Bone marrow (tissue), 2 donors: ENCODE measurements around the gene VPS39.

Experiments
- DNase-seq, 2 donors: peaks; one replicate each; lab custom pipeline; 2025; lab: John Stamatoyannopoulos, UW

Gene VPS39

DNA sequence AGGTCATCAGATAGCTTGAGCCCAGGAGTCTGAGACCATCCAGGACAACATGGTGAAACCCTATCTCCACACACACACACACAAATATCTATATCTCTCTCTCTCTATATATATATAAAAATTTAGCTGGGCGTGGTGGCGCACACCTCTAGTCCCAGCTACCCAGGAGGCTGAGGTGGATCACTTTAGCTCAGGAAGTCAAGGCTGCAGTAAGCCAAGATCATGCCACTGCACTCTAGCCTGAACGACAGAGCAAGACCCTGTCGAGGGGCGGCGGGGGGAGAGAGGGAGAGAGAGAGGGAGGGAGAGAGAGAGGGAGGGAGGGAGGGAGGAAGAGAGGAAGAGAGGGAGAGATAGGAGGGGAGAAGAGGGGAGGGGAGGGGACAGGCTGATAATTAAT is 79.6 kb downstream of the VPS39 start:
- DNase-seq = no peak

GRCh38 chr15:42123546-42123945 is 84.6 kb downstream of the VPS39 start:
- no peak for DNase-seq

- no peak for DNase-seq
Observed at GRCh38 chr15:42121682-42122081, 86.4 kb downstream of the VPS39 start.

DNA sequence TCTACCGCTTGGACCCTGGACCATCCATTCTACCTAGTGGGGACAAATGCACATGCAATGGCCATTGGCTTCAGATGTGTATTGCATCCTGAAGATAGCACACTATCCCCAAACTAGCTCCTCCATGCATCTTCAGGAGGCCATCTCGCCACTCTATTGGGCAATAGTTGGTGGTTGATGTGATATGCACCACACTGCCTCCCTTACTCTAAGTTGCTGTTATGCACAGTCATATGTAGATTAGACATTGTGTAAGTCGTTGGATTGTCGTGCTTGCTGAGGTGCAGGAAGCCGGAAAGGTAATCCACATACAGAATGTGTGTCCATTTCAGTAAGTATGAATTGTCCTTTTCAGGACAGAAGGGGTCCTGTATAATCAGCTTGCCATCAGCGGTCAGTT is 87.1 kb downstream of the VPS39 start:
- no peak for DNase-seq

GRCh38 chr15:42120285-42120684 is 87.8 kb downstream of the VPS39 start:
- DNase-seq = no peak

- DNase-seq = no peak
Observed at GRCh38 chr15:42119446-42119760, 88.7 kb downstream of the VPS39 start.

- DNase-seq = peak in 1 of 2 donors; percentile 48
Observed at GRCh38 chr15:42118650-42119445, 89.3 kb downstream of the VPS39 start.

- DNase-seq = peak in 1 of 2 donors; percentile 30
Observed at GRCh38 chr15:42111924-42112323, 96.2 kb downstream of the VPS39 start.

DNA sequence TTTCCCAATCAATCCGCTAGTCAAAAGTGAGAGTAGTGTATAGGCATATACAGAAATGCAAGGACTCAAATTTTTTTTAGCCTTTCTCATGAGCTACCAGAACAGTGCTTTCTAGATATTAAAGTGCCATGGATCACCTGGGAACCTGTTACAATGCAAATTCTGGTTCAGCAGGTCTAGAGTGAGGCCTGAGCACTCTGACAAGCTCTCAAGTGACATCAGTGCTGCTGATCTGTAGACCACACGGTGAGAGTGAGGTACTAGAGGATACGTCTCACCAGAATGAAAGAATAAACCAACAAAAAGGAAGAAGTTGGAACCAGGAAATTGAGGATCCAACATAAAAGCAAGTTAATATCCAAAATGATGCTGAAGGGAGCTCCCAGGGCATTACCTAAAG is 97.7 kb downstream of the VPS39 start:
- no peak for DNase-seq

DNA sequence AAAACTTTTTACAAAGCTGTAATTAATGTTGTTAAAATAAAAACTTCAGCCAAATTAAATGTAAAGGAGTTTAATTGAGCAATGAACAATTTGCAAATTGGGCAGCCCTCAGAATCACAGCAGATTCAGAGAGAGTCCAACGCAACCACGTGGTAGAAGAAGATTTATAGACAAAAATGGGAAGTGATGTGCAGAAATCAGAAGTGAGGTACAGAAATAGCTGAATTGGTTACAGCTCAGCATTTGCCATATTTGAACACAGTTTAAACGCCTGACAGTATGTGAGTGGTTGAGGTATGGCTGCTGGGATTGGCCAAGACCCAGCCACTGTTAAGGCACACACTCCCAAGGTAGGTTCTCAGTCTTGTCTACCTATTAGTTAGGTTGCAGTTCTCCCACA is 99.3 kb downstream of the VPS39 start:
- DNase-seq = no peak
